Measurements from ENCODE around the gene EP400.

Gene EP400

DNA sequence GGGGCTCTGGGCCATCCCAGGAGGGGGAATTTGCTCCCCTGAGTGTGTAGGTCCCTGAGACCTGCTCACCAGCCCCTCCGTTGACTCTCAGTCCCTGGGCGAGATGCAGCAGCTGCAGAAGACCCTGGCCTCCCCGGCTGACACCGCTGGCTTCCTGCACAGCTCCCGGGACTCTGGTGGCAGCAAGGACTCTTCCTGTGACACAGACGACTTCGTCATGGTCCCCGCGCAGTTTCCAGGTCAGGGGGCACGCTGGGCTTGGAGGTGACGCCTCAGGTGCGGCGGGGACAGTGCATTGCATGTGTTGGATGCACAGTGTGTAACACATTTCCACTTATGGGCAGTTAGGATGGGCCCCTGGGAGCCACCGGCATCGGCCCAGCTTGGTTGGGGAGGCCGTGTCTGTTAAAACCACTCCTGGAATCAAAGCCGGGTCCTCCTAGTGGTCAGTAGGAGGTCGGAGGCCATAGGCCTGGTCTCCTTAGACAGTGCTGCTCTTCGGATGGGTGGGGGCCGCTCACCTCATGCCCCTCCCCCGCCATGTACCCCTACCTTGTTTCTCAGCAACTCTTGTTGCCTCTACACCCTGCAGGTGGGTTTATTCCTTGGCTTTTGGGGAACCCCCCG, 37.8 kb upstream of the EP400 start:
- peak; percentile 20 for DNase-seq (ENCODE audit: low spot score)

DNA sequence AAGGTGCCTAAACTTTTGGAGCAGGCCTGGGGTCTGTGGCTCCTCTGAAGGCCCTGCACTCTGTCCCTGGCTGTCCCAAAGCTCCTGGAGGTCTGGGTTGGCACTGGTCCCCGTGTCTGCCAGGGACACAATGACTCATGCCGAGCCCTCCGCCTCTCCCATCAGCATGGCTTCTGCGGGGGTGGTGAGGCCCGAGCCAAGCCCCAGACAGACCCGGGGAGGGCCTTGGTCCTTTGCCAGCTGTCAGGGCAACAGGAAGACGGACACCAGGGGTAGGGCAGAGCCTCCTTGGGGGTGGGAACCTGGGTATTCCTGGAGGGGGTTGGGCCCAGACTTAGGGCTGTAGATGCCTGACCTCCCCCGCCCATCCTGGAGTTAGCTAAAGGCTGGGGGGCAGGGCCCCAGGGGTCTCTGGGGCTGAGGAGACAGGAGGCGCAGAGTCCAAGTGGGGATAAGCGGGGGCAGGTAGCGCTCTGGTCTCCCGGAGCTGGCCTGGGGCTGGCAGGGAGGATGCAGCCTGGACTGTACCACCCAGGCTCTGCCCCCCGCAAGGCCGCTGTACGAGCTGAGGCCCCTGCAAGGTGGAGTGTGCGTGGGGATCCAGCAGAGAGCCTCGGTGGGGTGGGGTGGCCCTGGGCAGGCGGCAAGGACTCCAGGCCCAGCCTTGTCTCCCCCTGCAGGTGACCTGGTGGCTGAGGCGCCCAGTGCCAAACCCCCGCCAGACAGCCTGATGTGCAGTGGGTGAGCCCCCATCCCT, 37.0 kb upstream of the EP400 start:
- peak; percentile 79 for DNase-seq (ENCODE audit: low spot score)

DNA sequence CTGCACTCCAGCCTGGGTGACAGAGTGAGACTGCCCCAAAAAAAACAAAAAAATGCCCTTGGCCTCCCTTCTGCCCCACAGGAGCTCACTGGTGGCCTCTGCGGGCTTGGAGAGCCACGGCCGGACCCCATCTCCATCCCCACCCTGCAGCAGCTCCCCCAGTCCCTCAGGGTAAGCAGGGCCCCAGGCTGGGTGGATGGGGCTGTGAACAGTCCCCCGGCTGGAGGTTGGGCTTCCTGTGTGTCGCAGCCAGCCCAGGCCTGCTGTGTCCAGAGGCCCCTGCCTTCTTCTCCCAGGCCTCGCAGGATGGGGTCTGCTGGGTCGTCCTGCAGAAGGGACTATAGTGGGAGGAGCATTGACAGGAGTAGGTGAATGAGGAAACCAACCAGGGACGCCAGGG, 36.1 kb upstream of the EP400 start:
- peak; percentile 9 for DNase-seq (ENCODE audit: low spot score)

- no peak for DNase-seq (ENCODE audit: low spot score)
These were observed 35.5 kb upstream of the EP400 start for GRCh38 chr12:131914179-131914702.

- DNase-seq (ENCODE audit: low spot score): peak; percentile 11
These were observed 34.6 kb upstream of the EP400 start for GRCh38 chr12:131915000-131915689.

DNA sequence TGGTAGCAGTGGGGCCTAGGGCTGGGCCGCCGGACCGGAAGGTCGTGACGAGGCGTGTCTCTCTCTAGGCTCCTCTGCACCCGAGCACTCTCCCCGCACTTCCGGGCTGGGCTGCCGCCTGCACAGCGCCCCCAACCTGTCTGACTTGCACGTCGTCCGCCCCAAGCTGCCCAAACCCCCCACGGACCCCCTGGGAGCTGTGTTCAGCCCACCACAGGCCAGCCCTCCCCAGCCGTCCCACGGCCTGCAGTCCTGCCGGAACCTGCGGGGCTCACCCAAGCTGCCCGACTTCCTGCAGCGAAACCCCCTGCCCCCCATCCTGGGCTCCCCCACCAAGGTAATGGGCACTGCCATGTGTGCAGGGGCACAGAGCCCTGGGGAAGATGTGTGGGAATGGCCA, 33.9 kb upstream of the EP400 start:
- peak; percentile 77 for DNase-seq (ENCODE audit: low spot score)

- DNase-seq (ENCODE audit: low spot score): peak; percentile 69
These were observed 33.2 kb upstream of the EP400 start for GRCh38 chr12:131916306-131917138.

GRCh38 chr12:131917139-131917710, 32.5 kb upstream of the EP400 start:
- peak; percentile 49 for DNase-seq (ENCODE audit: low spot score)

- DNase-seq (ENCODE audit: low spot score): peak; percentile 42
These were observed 31.9 kb upstream of the EP400 start for GRCh38 chr12:131917711-131918306.

- DNase-seq (ENCODE audit: low spot score): peak; percentile 38
These were observed 31.3 kb upstream of the EP400 start for GRCh38 chr12:131918311-131919050.

DNA sequence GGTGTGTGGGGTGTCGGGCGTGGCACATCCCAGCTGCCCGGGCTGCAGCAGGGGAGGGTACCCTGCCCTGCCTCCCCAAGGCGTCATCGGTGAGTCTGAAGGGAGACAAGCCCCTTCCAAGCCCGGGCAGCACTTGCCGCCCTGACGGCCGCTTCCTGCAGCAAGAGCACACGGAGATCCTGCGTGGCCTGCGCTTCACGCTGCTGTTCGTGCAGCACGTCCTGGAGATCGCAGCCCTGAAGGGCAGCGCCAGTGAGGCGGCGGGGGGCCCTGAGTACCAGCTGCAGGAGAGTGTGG, 30.7 kb upstream of the EP400 start:
- no peak for DNase-seq (ENCODE audit: low spot score)

DNA sequence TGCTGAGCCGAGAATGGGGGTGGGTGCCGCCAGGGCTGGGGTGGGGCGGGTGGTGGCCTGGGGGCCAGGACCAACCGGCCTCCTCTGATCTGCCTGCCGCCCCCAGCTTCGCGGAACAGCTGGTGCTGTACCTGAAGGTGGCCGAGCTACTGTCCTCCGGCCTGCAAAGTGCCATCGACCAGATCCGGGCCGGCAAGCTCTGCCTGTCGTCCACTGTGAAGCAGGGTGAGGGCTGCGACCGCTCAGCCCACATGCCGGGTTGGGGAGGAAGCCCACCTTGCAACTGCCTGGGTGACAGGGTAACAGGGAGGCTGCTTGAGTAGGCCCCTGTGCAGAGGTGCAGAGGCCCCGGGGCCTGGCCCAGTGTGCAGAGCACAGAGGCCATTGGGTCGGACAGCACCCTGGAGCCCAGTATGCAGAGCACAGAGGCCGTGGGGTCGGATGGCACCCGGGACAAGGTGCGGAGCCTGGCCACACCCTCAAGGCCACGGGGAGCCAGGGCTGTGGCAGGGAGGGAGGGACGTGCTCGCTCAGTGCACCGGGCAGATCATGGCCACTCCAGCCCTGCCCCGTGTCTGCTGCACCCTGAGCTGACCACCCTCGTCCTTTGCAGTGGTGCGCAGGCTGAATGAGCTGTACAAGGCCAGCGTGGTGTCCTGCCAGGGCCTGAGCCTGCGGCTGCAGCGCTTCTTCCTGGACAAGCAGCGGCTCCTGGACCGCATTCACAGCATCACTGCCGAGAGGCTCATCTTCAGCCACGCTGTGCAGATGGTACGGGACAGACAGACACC, 30.2 kb upstream of the EP400 start:
- DNase-seq (ENCODE audit: low spot score): peak; percentile 20

- DNase-seq (ENCODE audit: low spot score): no peak
These were observed 29.6 kb upstream of the EP400 start for GRCh38 chr12:131920157-131920508.

GRCh38 chr12:131920902-131921840, 28.6 kb upstream of the EP400 start:
- DNase-seq (ENCODE audit: low spot score): peak; percentile 7

GRCh38 chr12:131921866-131922769, 27.6 kb upstream of the EP400 start:
- no peak for DNase-seq (ENCODE audit: low spot score)

- no peak for DNase-seq (ENCODE audit: low spot score)
These were observed 27.0 kb upstream of the EP400 start for GRCh38 chr12:131922772-131923171.

DNA sequence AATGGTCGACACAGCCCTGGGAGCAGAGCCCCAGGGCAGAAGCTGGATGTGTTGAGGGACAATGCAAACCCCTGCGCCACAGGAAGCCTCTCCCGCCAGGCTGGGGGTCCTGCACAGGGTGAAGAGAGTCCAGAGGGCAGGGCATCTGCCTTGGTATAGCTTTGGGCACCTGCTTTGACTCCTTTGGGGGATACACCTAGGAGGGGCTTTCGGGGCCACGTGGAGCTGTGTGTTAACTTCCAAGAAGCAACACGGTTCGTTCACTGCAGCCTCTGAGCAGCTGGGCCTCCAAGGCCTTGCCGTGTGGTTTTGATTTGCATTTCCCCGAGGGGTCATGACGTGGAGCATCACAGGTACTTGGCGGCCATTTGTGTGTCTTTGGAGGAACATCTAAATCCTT, 26.5 kb upstream of the EP400 start:
- DNase-seq (ENCODE audit: low spot score): peak; percentile 9

All from iPS-NIHi11 (cell line).